Choroid plexus epithelial cell (primary cell): ENCODE data around the gene MCF2L2.
A peak's percentile ranks its signal among the peaks of the same experiment; 100 is the strongest.

ENCODE experiments used
- DNase-seq: peaks from one replicate; pipeline ENCODE4 v3.0.0-alpha.2; 2010; ENCODE audit warnings: low read depth
- H3K4me3 ChIP-seq: 2 replicates; pipeline ENCODE4 v1.5.1; 2011; ENCODE audit warnings: low read depth, mild to moderate bottlenecking, control low read depth, low read length, moderate library complexity
- TF ChIP-seq, protein P1 (sequence below): conservative IDR thresholded peaks from 2 replicates; pipeline ENCODE4 v1.5.1; 2011; ENCODE audit warnings: low read depth, mild to moderate bottlenecking, control low read depth, inconsistent platforms, low read length, moderate library complexity

Gene MCF2L2

GRCh38 chr3:183144363-183144762, 284.1 kb downstream of the MCF2L2 start:
- no peak overlapping the region for H3K4me3 ChIP-seq
- TF ChIP-seq, protein P1, sequence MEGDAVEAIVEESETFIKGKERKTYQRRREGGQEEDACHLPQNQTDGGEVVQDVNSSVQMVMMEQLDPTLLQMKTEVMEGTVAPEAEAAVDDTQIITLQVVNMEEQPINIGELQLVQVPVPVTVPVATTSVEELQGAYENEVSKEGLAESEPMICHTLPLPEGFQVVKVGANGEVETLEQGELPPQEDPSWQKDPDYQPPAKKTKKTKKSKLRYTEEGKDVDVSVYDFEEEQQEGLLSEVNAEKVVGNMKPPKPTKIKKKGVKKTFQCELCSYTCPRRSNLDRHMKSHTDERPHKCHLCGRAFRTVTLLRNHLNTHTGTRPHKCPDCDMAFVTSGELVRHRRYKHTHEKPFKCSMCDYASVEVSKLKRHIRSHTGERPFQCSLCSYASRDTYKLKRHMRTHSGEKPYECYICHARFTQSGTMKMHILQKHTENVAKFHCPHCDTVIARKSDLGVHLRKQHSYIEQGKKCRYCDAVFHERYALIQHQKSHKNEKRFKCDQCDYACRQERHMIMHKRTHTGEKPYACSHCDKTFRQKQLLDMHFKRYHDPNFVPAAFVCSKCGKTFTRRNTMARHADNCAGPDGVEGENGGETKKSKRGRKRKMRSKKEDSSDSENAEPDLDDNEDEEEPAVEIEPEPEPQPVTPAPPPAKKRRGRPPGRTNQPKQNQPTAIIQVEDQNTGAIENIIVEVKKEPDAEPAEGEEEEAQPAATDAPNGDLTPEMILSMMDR, result no peak
- no peak for DNase-seq

DNA sequence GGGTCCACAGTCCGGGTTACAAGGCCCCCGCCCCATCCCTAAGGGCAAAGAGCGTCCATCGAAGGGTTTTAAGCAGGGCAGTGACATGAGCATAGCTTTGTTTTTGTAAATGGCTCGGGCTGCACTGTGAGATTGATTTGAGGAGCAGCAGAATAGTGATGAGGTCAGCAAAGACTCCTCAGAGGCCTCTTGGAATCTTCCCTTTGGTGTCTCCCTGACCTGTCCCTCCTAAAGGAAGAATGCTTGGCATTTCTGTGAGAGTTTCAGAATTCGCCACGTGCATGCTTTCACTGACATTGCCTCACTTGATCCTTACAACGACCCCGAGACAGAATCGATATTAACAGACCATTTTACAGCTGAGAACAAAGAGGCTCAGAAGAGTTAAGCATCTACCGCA, 286.2 kb downstream of the MCF2L2 start:
- TF ChIP-seq, protein P1, result no peak
- peak; percentile 53 for DNase-seq
- H3K4me3 ChIP-seq, result no peak overlapping the region

DNA sequence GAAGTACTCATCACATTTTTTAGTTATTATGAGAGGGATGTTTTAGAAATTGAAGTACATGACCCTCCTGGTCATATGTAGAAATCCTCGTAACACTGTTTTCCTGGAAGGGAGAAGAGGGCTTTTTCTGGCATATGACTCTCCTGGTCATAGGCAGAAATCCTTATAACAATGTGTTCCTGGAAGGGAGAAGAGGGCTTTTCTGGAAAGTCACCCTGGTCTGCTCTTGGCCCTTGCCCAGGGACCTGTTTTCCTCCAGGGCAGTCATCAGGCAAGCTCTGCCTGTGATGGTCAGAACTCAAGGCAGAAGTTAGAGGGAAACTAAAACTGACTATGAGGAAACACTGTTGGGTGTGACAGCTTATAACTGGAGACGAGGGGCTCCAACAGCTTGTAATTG, 293.6 kb downstream of the MCF2L2 start:
- TF ChIP-seq, protein P1, result no peak
- no peak overlapping the region for H3K4me3 ChIP-seq
- DNase-seq, result no peak

DNA sequence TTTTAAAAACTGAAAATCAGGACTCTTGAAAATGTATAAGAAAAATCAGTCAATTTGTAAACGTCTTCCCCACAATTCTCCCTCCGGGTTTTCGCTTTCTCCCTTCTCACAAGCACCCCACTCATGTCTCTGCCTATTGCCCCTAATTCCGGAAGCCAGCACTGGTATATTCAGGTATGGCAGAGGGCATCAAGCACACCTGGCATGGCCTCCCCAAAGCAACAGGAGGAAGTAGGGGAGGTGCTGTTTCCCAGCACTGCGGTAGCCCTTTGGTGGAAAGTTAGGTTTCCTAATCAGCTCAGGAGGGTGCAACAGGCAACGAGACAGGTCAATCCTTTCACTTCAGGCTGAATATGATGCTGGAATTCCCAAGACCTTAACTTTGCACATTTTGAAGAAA, 296.0 kb downstream of the MCF2L2 start:
- DNase-seq, result no peak
- TF ChIP-seq, protein P1, result no peak
- H3K4me3 ChIP-seq, result no peak overlapping the region

DNA sequence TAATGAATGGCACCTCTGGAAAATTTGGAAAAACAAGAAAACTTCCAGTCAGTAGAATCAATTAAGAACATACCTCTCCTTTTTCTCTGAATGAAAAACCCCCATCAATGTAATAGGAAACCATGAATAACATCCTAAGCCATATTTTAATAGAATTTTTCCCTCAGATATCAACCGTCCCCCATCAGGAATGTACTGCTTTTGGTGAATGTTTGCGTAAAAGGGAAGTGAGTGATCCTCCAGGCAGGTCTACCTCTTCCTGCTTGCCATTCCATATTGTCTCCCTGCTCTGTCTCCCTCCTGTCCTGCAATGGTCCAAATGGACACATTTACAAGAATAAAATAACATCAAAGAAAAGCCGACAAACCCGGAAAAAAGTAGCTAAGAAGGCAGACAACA, 296.7 kb downstream of the MCF2L2 start:
- peak; percentile 75 for DNase-seq
- H3K4me3 ChIP-seq, result no peak overlapping the region
- TF ChIP-seq, protein P1, result no peak

GRCh38 chr3:183131186-183131725, 297.2 kb downstream of the MCF2L2 start:
- TF ChIP-seq, protein P1, result no peak
- DNase-seq, result peak; percentile 13

DNA sequence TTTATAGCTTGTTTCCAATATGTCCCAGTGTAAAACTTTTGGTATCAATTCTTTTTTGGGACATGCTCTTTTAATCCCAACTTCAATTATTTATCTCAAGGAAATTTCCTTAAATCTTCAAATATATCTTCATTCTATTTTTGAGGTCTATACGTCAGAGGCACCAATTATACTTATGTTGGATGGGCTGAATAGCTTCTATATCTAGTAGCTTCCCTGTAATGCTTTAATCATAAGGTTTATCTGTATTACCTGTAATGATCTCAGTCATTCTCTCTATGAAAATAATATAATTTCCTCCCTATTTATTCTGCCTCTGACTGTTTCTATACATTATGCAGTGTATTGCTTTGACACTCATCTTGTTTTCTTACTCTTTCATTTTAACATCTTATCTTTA, 299.2 kb downstream of the MCF2L2 start:
- TF ChIP-seq, protein P1, result no peak
- no peak overlapping the region for H3K4me3 ChIP-seq
- DNase-seq, result peak; percentile 17

More at GRCh38 chr3:183131186-183131725, 297.2 kb downstream of the MCF2L2 start:
- H3K4me3 ChIP-seq, result no peak overlapping the region
